ENCODE measurements around the gene IQGAP1. TPM values are rescaled to one million over a fixed set of nuclear protein-coding genes. Genes with fewer than 3 reads are reported as not detected.

IQGAP1 gene
- total and polyA plus RNA-seq, 2 of the 4 experiments (the other 2 are of a cell fraction): 87.5 to 207 TPM

- peaks cover 28 to 52% of the 10 kb centered on the region in 2 experiments for H3K79me1 ChIP-seq (ENCODE audit: low read depth in 1 of 2, low read length in 2 of 2)
- no peaks in the 10 kb centered on the region for H3K27me3 ChIP-seq (ENCODE audit: control insufficient read depth, insufficient read depth, low read length)
- in situ Hi-C loops (cut with MboI; ENCODE audit: low sequenced_read_pairs): no loop called here
- 0 out of 2 replicates have a peak, but pooled peaks cover 4% of the 10 kb centered on the region for H4K20me1 ChIP-seq (ENCODE audit: insufficient read depth, low read length)
- no peak overlapping the region for H2BK5ac ChIP-seq (ENCODE audit: low read depth, low read length, poor library complexity, severe bottlenecking)
- H4K5ac ChIP-seq (ENCODE audit: low read depth, low read length): no peak overlapping the region
- no peak overlapping the region for H3K14ac ChIP-seq (replicated peaks; ENCODE audit: low read depth, low read length)
- no peak overlapping the region; the same call in 1 of the 2 replicates for H3K4ac ChIP-seq (ENCODE audit: low read depth, low read length)
- no peak overlapping the region for H3K27ac ChIP-seq (ENCODE audit: insufficient read depth, low read length)
- H3K56ac ChIP-seq (ENCODE audit: extremely low read depth, insufficient read depth, low read length): no peak overlapping the region
- ATAC-seq (ENCODE audit: low read depth) (no peak), DNase-seq (no peak)
- peaks cover 13% of the 10 kb centered on the region for H3K4me1 ChIP-seq (ENCODE audit: control insufficient read depth, insufficient read depth, low read length)
- no peak overlapping the region for H3K9ac ChIP-seq (ENCODE audit: low read depth, low read length)
- no peak overlapping the region for H4K91ac ChIP-seq (ENCODE audit: insufficient read depth, low read depth, low read length)
- no peak for TF ChIP-seq CEBPB (IDR thresholded peaks at IDR 0.05; ENCODE audit: low read depth, low read length)
- TF ChIP-seq ELK1 (IDR thresholded peaks at IDR 0.05; ENCODE audit: borderline replicate concordance, low read depth, low read length): no peak
- no peak for TF ChIP-seq NFE2L2 (IDR thresholded peaks at IDR 0.05; ENCODE audit: low read depth, low read length)
- no peak for TF ChIP-seq SMC3 (IDR thresholded peaks at IDR 0.05; ENCODE audit: low read depth, low read length)
- no peak for TF ChIP-seq MAFK (IDR thresholded peaks at IDR 0.05; ENCODE audit: low read depth, low read length)
- TF ChIP-seq BHLHE40 (IDR thresholded peaks at IDR 0.05; ENCODE audit: low read depth, low read length): no peak
- TF ChIP-seq USF2 (IDR thresholded peaks at IDR 0.05; ENCODE audit: low read depth, low read length): no peak
- no peak for TF ChIP-seq MXI1 (IDR thresholded peaks at IDR 0.05; ENCODE audit: borderline replicate concordance, low read depth, low read length)
- TF ChIP-seq RFX5 (IDR thresholded peaks at IDR 0.05; ENCODE audit: low read depth, low read length): no peak
- TF ChIP-seq POLR2A (IDR thresholded peaks at IDR 0.05; ENCODE audit: low read depth, low read length): no peak
- no peak for TF ChIP-seq RAD21 (IDR thresholded peaks at IDR 0.05; ENCODE audit: low read length)
- no peak for TF ChIP-seq MAZ (IDR thresholded peaks at IDR 0.05; ENCODE audit: borderline replicate concordance, low read depth, low read length)
- no peak for TF ChIP-seq FOS (IDR thresholded peaks at IDR 0.05; ENCODE audit: low read depth, low read length)
- no peak for TF ChIP-seq RCOR1 (IDR thresholded peaks at IDR 0.05; ENCODE audit: insufficient replicate concordance, low read length)
- TF ChIP-seq CHD1 (IDR thresholded peaks at IDR 0.05; ENCODE audit: low read depth, low read length): no peak
- TF ChIP-seq CTCF (conservative IDR thresholded peaks at IDR 0.05; ENCODE audit: low read depth, low read length): no peak
- BruUV-seq (replicated peaks): no TSS peak
- no peak overlapping the region for H2AK9ac ChIP-seq (replicated peaks; ENCODE audit: low read depth, low read length, poor library complexity)
- H3K9me3 ChIP-seq (ENCODE audit: control insufficient read depth, insufficient read depth, low read length): no peaks in the 10 kb centered on the region
- H3K9me1 ChIP-seq (ENCODE audit: insufficient read depth, low read length): peaks cover 14% of the 10 kb centered on the region
- no peak overlapping the region for H2BK120ac ChIP-seq (ENCODE audit: low read depth, low read length)
- no peak overlapping the region for H3K4me3 ChIP-seq (ENCODE audit: insufficient read depth, low read depth, low read length)
- no CpG with 5 or more reads among the region's 6 CpGs for WGBS, 2 experiments (ENCODE audit: extremely low coverage in 2 of 2, insufficient read length in 1 of 2)
- H3K36me3 ChIP-seq (ENCODE audit: control insufficient read depth, insufficient read depth, low read length): peaks cover 14% of the 10 kb centered on the region
- dilution Hi-C loops (cut with HindIII; ENCODE audit: low sequenced_read_pairs, unreplicated experiment): no loop called here
- no peak overlapping the region for H2BK15ac ChIP-seq (ENCODE audit: low read depth, low read length)
- POLR2A ChIA-PET (ENCODE audit: unreplicated experiment): no interaction called here
- H3K23ac ChIP-seq (ENCODE audit: low read depth, low read length): no peak overlapping the region
- no peak overlapping the region for H2BK20ac ChIP-seq (ENCODE audit: low read depth, low read length)
- intact Hi-C loops (cut with micrococcal nuclease): no loop called here
- no peak overlapping the region for H3K4me2 ChIP-seq (ENCODE audit: low read depth, low read length)
- no peak overlapping the region for H2AFZ ChIP-seq (replicated peaks; ENCODE audit: low read length, poor library complexity)
- no peak overlapping the region for H2AK5ac ChIP-seq (ENCODE audit: low read depth, low read length)
- CTCF ChIA-PET: no interaction called here
- no peak overlapping the region for H4K8ac ChIP-seq (ENCODE audit: low read depth in 2 of 2, low read length in 2 of 2)
- no peak overlapping the region for H3K18ac ChIP-seq (ENCODE audit: low read depth, low read length)
Measured at GRCh38 chr15:90550919-90551318, 162.9 kb downstream of the IQGAP1 start.
